ENCODE results near the gene MPO.

- TF ChIP-seq CTCF (conservative IDR thresholded peaks at IDR 0.05) (no peak), EZH2 (IDR thresholded peaks at IDR 0.05; ENCODE audit: low read depth) (no peak)
Observed at GRCh38 chr17:58227733-58228132, 53.0 kb downstream of the MPO start.

Measured in PC-9 (cell line).